Keratinocyte (primary cell): Measurements from ENCODE around the gene RBBP4.

ENCODE experiments used
- EZH2 ChIP-seq: IDR thresholded peaks from one replicate; pipeline ENCODE4 v1.6.1; 2012; ENCODE audit warnings: inconsistent platforms, mild to moderate bottlenecking, low read length, moderate library complexity
- TF ChIP-seq, protein P1 (sequence below), 3 experiments: IDR thresholded peaks in 1 of 3; conservative IDR thresholded peaks in 1 of 3; optimal IDR thresholded peaks in 1 of 3; 2 replicates in 2 of 3; 3 replicates in 1 of 3; pipeline versions ENCODE3 to v1.5.1; 2011; ENCODE audit warnings: low read length in 3 of 3, mild to moderate bottlenecking in 3 of 3, moderate library complexity in 2 of 3, control low read depth in 1 of 3, inconsistent platforms in 1 of 3; ENCODE audit not compliant: insufficient read depth in 2 of 3; ENCODE audit errors: extremely low read depth in 1 of 3

DNA sequence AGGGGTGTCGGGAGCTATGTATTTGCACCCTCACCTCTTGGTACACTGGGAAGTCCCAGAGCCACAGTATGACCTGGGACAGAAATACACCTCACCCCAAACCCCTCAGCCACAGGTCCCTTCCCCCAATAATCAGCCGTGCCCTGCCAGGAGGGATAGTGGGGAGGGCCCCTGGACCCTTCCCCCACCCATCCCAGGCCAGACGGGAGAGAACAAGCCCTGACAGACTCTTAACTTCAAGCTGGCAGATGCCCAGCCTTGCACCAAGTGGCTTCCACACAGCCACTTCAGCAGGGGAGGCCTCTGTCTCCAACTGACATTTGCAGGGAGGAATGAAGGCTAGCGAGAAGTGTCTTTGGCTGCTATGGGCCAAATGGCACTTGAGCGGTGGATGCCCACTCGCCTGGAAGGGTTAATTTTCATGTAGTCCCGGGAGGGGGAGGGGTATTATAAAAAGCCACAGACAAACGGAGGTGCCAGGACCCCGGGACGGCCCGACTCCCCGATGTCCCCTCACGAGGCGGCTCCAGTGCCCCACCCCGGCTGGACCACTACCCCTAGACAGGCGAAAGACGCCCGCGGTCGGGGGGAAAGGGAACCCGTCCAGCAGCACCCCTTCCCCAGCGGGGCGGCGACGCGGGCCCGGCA, 51.1 kb downstream of the RBBP4 start:
- TF ChIP-seq, protein P1, sequence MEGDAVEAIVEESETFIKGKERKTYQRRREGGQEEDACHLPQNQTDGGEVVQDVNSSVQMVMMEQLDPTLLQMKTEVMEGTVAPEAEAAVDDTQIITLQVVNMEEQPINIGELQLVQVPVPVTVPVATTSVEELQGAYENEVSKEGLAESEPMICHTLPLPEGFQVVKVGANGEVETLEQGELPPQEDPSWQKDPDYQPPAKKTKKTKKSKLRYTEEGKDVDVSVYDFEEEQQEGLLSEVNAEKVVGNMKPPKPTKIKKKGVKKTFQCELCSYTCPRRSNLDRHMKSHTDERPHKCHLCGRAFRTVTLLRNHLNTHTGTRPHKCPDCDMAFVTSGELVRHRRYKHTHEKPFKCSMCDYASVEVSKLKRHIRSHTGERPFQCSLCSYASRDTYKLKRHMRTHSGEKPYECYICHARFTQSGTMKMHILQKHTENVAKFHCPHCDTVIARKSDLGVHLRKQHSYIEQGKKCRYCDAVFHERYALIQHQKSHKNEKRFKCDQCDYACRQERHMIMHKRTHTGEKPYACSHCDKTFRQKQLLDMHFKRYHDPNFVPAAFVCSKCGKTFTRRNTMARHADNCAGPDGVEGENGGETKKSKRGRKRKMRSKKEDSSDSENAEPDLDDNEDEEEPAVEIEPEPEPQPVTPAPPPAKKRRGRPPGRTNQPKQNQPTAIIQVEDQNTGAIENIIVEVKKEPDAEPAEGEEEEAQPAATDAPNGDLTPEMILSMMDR (optimal IDR thresholded peaks at IDR 0.05 in 1 of 3, IDR thresholded peaks at IDR 0.05 in 1 of 3, conservative IDR thresholded peaks at IDR 0.05 in 1 of 3; ENCODE audit: extremely low read depth in 1 of 3, insufficient read depth in 2 of 3, low read length in 3 of 3) = no peak
- no peak for TF ChIP-seq EZH2
